GM21381 (cell line): ENCODE results near the gene ZCCHC14.

Source experiments
- ATAC-seq: cut with Tn5 transposase; IDR thresholded peaks from one replicate; pipeline ENCODE4 v1.9.1; 2021; ENCODE audit warnings: mild to moderate bottlenecking, moderate library complexity; ENCODE audit not compliant: unreplicated experiment

The ZCCHC14 gene

GRCh38 chr16:87492721-87493607 lies at the start of gene ZCCHC14:
Gene ZCCHC14 (minus strand): TSS chr16:87493024. CDS start chr16:87492238, 786 bp downstream.
- peak; percentile 84 for ATAC-seq

DNA sequence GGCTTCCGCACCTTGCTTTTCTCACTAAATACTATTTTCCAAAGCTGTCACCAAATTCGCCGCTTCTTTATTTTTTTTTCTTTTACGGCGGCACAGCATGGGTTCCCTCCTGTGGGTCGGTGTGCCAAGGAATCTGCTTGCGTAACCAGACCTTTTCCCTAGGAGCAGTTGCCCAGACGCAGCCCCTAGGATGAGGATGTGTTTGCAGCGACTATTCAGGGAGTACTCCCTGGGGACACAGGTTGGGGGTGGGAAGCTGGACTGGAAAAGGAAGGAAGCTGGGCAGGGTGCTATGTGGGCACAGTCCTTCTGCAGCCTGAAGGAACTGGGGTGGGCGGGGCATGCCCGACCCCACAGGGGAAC lies 49.0 kb upstream of the ZCCHC14 start:
- ATAC-seq: no peak

GRCh38 chr16:87541147-87541871 lies 48.5 kb upstream of the ZCCHC14 start:
- ATAC-seq: no peak

- no peak for ATAC-seq
Measured at GRCh38 chr16:87540897-87541146, 48.0 kb upstream of the ZCCHC14 start.

DNA sequence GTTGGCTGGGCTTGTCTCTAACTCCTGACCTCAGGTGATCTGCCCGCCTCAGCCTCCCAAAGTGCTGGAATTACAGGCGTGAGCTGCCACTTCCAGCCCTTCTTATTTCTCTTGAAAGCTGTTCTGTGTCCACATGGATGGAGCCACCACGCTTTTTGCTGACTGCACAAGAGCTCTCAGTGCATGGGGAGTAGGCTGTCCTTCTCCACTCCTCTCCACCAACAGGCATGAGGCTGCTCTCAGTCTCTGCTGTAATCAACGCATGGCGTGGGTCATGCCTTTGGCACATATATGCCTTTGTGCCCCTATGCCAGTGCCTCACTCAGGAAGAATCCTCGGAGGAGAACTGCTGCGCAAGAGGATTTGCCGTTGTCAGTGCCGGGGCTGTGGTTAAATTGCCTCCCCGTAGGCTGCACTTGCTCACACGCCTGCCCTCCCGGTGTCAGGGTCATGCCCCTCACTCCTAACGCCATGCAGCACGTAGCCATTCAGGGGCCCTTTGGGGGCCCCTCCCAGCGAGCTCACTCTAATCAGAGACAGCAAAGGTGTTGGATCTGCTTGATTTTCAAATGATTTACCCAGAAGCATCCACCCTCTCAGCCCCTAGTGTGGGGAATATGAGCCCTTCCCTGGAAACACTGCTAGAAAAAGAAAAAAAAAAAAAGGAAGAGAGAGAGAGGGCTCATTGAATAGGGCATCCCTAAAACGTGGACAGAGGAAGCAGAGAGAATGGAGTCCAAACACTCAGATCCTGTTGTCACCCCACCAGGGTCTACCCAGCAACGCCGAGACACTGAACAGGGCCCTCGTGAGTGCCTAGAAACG lies 47.5 kb upstream of the ZCCHC14 start:
- no peak for ATAC-seq

- no peak for ATAC-seq
Measured at GRCh38 chr16:87539113-87539512, 46.3 kb upstream of the ZCCHC14 start.

- no peak for ATAC-seq
Measured at GRCh38 chr16:87538594-87538993, 45.8 kb upstream of the ZCCHC14 start.

DNA sequence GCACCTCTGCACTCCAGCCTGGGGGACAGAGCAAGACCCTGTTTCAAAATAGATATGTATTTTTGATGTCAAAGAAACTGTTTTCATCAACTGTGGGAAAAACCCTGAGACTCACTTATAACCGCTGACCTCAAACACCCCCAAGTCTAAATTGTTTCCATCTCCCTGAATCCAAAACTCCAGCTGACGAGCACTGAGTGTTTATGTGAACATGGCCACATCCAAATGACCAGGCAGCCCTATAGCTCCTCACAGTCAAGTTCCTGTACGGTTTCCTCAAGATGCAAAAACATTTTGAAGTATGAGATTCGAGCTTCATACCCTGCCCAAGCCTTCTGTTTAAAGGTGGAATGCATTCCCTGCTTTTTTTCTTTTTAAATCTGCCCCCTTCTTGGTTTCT lies 45.3 kb upstream of the ZCCHC14 start:
- no peak for ATAC-seq

DNA sequence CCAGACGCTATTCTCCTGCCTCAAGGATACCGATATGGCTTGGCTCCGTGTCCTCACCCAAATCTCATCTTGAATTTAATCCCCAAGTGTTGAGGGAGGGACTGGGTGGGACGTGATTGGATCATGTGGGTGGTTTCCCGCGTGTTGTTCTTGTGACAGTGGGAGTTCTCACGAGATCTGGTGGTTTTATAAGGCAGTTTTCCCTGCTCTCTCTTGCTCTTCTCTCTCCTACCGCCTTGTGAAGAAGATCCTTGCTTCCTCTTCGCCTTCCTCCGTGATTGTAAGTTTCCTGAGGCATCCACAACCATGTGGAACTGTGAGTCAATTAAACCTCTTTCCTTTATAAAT lies 43.9 kb upstream of the ZCCHC14 start:
- no peak for ATAC-seq

GRCh38 chr16:87535855-87536794 lies 43.3 kb upstream of the ZCCHC14 start:
- ATAC-seq: no peak

DNA sequence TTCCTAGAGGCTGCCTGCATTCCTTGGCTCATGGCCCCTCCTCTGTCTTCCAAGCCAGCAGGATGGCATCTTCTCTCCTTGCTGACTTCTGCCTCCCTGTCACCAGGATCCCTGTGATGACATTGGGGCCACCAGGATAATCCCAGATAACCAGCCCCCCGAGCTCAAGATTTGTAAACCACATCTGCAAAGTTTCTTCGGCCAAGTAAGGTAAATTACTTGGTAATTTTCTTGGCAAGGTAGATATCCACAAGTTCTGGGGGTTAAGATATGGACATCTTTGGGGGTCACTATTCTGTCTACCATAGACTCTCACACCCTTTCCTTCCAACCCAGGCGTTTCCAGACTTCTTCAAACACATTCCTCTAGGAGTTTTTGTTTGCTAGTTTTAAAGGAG lies 42.6 kb upstream of the ZCCHC14 start:
- no peak for ATAC-seq

DNA sequence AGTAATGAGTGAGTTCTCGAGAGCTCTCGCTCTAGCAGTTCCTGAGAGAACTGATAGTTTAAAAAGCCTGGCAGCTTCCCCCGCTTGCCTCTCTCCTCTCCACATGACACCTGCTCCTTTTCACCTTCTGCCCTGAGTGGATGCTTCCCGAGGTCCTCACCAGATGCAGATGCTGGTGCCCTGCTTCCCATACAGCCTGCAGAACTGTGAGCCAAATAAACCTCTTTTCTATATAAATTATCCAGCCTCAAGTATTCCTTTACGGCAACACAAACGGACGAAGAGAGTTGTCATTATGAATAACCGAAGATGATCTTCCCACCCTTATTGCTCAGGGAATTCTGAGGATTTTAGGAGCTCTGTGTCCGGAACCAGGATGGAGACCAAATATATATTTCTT lies 41.9 kb upstream of the ZCCHC14 start:
- ATAC-seq: no peak

DNA sequence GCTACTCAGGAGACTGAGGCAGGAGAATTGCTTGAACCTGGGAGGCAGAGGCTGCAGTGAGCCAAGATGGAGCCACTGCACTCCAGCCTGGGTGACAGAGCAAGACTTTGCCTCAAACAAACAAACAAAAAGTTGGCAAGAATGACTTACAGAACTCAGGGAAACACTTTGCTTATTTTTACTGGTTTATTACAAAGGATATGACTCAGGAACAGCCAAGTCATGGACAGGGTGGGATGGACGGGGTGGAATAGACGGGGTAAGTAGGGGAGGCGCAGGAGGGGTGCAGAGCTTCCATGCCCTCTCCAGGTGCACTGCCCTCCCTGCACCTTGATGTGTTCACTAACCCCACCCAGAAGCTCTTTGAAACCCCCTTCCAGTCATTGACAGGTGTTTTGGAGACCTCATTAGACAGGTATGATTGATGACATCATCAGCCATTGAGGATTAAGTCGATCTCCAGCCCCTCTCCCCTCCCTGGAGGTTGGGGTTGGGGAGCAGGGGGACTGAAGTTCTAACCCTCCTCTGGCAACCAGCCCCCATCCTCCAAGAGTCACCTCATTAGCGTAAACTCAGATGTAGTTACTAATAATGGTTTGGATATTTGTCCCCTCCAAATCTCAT lies 41.3 kb upstream of the ZCCHC14 start:
- ATAC-seq: no peak

DNA sequence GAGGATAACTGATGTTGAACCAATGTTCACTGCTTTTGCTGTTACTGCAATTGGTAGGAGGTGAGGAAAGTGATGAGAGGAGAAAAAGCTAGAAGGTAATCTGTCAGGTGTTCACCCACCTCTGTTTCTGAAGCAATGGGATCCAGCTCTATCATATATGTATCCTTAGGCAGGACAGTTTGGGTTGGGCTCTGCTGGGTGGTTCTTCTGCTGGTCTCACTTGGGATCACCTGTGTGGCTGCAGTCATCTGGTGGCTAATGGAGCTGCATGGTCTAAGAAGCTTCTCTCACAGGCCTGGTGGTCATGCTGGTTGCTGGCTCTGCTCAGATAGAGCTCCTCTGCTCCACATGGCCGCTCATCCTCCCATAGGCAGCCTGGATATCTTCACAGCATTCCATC lies 40.2 kb upstream of the ZCCHC14 start:
- ATAC-seq: no peak

GRCh38 chr16:87531418-87531817 lies 38.6 kb upstream of the ZCCHC14 start:
- ATAC-seq: no peak

DNA sequence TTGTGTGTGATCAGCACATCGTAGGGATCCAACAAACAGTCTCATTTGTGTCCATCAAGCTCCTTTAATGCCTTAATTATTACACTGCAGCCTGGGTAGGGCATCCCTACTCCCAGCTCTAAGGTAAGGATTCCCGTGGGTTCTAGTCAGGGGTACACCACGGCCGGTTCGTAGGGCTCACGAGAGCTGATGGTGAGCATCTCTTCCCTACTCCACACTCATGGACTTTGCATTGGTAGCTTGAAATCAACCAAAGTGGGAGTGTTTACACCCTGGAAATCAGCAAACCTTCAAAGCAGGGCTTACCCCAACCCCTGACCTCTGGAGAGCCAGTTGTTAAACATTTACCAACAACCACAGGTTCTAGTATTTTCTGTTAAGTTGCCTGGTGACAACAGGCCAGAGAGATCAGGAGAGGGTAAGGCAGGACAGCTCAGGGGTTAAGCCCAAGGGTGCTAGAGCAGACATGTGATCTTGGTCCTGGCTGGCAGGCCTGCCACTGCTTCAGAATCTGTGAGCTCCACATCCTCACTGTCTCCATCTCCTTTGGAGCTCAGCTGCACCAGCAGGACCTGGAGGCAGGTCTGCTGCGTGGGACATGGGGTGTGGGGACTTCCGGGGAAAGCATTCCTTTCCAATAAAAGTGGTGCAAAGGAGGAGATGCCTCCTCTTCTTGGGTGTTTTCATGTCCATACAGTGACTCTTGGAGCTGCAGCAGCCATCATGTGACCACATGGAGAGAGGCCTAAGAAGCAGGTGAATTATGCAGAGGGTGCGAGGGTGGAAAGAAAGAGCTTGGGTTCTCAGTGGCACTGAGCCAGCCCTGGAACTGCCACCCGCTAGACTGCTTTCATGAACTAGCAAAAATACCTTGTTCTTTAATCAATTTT lies 36.1 kb upstream of the ZCCHC14 start:
- ATAC-seq: no peak

DNA sequence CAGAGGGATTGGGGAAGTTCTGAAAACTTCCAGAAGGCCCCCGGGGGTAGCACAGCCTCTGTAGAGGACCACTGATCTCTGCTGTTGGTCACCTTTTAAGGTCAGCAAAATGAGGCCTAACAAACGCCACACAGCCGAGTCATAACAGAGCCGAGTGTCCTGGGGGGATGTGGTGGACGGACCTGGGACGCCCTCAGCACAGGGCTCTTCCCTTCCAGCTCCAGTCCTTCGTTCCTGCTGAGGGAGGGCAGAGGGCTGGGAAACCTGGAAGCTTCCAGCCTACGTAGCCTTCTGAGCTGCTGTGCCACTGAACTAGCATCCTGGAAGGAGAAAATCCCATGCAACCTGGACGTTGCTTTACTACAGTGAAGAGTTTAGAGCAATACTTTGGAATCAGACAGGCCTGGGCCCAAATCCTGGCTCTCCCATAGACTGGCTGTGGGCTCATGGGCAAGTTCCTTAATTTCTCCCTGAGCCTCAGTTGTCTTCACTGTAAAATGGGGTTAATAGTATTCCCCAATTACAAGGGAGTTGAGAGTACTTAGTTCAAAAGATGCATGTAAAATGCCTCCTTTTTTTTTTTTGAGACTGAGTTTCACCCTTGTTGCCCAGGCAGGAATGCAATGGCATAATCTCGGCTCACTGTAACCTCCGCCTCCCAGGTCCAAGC lies 34.4 kb upstream of the ZCCHC14 start:
- no peak for ATAC-seq

- no peak for ATAC-seq
Measured at GRCh38 chr16:87526238-87526947, 33.6 kb upstream of the ZCCHC14 start.
